GM19324 (cell line): Measurements from ENCODE around the gene EXOC3L2.
"Not testable (repeated sequence)": the region's sequence is repeated elsewhere in the genome, so short reads cannot be mapped to it uniquely, and the experiment has no call there.

Source experiments
- ATAC-seq: cut with Tn5 transposase; IDR thresholded peaks from one replicate; pipeline ENCODE4 v1.9.1; 2021; ENCODE audit warnings: mild to moderate bottlenecking, moderate library complexity; ENCODE audit not compliant: unreplicated experiment, low FRiP score

The EXOC3L2 gene

DNA sequence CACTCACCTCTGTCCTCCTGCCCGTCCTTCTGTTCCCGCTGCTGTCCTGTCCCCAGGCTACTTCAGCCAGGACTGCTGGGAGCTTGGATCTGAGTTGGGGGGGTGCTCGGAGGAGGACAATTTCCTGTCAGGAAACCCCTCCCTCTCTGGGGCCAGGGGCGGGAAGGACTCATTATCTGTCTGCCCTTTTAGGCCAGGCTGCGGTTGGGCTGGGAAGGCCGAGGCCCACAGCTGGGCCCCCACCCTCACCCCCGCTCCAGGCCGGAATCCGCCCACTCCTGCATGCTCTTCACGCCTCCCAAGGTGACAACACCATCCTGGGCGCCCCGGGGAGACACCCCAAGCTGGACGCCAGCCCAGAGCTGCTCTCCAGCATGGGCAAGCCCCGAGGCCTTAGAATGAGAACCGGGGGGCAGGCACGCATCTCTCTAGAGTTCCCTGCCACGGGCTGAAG, at the start of gene EXOC3L2:
Gene EXOC3L2, minus strand, starts transcription at position 74 of the 454 bp plus-strand sequence. CDS start 6,362 bp downstream, outside the sequence.
- no peak for ATAC-seq

DNA sequence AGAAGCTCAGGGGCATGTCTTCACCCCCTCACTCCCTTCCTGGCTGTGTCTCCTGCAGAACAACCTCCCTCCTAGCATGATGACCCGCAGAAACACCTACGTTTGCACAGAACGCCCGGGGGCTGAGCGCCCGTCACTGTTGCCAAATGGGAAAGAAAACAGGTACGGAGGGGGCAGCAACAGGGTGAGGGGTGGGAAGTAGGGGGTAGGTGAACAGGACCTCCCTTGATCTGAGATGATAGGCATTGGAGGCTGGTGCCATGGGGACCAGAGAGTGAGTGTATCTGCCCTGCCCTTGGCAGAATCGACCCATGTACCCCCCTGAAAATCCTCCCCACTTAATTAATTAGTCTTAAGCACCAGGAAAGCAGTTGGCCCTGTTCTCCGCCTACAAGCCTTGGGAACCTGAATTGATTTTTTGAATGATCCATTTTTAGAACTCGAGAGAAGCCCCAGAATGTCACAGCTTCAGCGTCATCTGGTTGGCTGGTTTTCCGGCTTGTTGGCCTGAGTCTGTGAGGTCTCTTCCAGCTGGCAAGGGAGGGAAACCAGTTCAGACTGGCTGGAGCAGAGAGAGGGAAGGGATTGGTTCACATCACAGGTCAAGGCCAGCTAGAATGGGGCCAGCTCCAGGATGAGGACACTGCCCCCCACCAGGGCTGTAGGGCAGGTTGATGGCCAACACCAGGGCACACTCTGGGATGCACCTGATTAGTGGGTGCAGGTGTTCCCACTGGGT, 49.3 kb upstream of the EXOC3L2 start:
- ATAC-seq, result no peak

DNA sequence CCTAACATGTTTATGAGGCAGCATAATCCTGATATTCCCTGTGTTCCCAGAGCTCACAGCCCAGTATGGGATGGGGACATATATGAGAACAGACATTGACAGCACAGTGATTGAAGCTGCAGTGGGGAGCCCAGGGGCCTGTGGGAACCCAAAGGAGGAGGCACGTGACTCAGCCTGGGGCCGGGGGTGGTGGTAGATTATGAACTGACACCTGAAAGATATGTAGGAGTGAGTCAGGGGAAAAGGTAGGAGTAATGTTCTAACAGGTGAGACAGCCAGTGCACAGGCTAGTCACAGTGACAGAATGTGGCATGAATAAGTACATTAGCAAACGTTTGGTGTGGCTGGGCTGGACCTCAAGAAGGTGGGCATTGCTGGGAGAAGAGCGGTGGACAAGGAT, 48.5 kb upstream of the EXOC3L2 start:
- ATAC-seq, result no peak

DNA sequence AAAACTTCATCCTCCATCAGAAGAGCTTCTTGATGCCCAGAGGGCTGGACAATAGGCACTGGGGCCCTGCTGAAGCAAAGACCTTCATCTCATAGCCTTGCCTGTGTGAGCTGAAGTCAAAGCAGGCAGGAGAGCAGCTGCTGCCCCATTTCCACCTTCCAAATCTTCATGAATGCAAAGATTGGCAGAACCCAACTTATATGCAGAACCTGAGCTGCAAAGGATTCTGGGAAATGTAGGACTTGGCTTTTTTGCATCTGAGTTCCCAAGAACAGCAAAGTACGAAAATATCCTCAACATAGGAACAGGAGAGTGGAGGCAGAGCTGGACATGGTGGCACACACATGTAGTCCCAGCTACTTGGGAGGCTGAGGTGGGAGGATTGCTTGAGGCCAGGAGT, 46.6 kb upstream of the EXOC3L2 start:
- no peak for ATAC-seq

DNA sequence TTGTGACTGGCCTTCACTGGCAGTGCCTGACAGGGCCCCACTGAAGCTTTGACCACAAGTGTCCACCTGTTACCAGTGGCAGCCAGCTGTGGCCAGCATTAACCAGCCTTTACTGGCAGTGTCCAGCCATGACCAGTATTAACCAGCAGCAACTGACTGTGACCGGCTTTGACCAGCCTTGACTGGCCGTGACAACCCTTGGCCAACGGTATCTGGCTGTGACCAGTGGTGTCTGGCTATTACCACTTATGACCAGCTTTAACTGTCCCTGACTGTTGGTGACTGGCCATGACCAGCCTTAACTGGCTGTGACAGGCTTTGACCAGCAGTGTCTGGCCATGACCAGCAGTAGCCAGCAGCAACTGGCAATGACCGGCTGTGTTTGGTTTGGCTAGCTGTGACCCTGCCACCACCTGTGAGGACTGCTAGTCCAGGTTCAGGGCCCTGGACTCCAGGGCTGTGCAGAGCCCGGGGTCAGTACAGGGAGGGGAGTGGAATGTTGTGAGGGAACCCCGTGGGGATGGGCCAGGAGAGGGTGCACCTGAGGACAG, 45.2 kb upstream of the EXOC3L2 start:
- no peak for ATAC-seq

DNA sequence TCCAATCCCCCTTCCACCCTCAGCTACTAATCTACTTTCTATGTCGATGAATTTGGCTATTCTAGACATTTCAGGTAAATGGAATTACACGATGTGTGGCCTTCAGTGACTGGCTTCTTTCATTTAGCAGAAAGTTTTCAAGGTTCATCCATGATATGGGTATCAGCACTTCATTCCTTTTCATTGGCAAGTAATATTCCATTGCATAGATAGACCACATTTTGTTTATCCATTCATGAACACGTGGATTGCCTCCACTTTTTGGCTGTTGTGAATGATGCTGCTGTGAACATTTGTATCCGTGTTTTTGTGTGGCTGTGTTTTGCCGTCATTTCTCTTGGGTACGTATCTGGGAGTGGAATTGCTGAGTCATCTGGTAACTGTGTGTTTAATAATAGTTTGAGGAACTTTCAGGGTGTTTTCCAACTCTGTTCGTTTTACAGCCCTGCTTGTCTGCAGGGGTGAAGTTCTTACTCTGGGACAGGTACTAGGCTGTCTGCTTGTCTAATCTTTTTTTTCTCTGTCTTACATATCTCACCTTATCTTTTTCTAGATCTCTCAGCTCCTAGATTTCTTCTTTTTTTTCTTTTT, 38.3 kb upstream of the EXOC3L2 start:
- ATAC-seq, result no peak

DNA sequence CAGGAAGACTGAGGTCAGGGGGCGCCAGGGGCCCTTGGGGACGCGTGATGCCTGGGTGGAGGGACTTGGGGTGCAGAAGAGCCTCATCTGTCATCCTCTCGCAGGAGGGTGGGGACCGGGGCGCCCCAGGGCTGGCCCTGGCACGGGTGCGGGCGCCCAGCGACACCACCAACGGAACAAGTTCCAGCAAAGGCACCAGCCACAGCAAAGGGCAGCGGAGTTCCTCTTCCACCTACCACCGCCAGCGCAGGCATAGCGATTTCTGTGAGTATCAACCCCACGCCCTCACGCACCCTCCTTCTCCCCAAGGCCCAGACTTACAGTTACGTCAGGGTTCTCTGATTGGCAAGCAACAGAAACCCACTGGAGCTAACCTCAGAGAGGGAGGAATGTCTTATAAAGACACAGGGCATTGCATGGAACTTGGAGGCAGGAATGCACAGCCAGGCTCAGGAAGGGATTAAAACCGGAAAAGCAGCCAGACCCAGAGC, 35.3 kb upstream of the EXOC3L2 start:
- ATAC-seq, result no peak

DNA sequence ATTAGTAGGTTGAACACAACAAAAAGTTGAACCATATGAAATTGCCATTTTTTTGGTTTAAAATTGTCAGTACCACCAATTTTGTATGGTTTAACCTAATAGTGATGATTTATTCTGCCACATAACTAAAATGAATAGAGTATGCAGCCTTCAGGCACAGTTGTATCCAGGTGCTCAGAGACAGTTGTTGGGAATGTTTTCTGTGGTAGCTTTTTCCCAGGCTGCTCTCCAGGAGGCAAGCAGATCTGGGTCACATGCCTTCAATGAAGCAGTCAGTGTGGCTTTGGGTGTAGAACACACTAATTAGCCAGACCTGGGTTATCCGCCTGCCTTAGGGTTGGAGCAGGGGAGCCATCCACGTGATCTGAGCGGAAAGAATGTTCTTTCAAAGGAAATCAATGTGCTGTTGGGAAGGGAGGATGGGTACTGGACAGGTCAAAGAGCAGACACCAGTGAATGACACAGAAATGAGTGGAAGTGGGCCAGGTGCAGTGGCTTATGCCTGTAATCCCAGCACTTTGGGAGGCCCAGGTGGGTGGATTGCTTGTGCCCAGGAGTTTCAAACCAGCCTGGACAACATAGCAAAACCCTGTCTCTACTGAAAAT, 34.5 kb upstream of the EXOC3L2 start:
- ATAC-seq, result no peak

DNA sequence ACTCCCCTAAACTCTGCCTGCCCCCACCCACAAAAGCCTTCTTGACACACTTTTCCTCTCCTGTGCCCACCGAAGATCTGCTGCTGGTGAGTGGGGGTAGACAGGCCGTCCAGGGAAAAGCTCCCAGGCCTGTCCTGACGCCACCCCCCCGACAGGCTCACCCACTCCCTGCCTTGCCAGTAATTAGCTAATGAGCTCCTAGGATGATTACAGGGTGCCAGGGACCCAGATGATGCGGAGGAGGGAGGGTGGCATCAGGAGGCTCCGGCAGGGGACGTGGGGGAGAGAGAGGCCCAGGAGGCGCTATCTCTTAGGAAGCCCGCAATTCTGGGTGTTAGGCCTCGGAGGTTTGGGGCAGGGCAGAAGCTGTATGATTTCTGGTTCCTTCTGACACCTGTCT, 32.9 kb upstream of the EXOC3L2 start:
- no peak for ATAC-seq

DNA sequence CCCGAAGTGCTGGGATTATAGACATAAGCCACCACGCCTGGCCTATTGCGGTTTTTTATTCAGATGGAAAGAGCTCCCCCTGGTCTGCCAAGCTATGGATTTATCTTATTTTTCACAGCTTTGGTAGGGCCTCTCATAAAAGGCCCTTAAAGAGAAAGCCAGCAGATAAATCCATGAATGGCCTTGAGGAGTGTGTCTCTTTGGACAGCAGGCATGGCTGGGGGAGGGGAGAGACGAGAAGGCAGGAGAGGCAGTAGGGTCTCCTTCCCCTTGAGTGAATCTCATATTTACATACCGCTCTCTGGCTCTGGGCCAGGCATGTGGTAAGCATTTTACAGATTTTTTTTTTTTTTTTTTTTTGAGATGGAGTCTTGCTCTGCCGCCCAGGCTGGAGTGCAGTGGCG, 31.1 kb upstream of the EXOC3L2 start:
- ATAC-seq, result no peak

DNA sequence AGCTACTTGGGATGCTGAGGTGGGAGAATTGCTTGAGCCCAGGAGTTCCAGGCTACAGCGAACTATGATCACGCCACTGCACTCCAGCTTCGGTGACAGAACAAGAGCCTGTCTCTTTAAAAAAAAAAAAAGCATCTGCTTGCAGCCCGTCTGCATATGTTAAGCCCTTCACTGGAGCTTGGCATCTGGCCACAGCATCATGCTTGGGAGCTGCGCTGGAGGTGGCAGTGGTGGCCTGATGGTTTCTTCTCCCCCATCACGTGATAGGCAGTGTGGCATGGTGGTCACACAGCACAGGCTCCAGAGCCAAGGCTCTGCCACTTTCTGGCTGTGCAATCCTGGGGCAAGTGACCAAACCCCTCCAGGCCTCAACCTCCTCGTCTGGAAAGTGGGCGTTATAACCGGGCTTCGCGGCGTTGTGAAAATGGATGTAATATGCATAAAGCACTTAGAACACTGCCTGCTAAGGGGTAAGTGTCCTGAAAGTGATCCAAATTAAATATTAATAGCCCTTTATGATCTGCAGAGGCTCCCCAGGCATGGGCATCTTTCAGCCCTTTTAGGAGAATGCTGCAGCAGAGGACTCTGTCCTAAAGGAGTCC, 30.3 kb upstream of the EXOC3L2 start:
- no peak for ATAC-seq

DNA sequence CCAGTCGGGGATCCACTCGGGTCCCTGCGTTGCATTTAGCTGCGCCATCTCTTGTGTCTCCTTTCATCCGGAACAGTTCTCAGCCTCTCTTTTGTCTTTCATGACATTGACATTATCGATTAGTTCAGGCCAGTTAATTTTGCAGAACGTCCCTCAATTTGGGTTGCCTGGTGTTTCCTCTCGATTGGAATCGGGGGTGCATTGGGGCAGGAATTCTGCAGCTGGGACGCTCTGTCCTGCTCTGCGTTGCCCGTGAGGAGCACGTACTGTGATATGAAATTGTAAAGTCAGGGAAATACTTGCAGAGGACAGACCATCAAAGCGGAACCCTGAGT, 28.3 kb upstream of the EXOC3L2 start:
- no peak for ATAC-seq

DNA sequence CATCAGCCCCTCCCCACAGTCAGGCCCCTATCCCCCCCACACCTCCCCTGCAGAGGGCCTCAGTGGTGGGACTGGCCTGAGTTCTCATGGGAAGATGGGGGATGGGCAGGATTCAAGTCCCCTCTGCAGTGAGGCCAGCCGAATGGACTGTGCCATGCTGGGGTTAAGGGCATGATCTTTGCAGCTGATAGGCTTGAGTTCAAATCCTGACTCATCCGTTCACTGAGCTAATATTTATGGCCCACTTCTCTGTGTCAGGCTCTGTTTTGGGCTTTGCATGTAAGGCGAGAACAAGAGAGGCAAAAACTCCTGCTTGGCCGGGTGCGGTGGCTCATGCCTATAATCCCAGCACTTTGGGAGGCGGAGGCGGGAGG, 26.5 kb upstream of the EXOC3L2 start:
- no peak for ATAC-seq

DNA sequence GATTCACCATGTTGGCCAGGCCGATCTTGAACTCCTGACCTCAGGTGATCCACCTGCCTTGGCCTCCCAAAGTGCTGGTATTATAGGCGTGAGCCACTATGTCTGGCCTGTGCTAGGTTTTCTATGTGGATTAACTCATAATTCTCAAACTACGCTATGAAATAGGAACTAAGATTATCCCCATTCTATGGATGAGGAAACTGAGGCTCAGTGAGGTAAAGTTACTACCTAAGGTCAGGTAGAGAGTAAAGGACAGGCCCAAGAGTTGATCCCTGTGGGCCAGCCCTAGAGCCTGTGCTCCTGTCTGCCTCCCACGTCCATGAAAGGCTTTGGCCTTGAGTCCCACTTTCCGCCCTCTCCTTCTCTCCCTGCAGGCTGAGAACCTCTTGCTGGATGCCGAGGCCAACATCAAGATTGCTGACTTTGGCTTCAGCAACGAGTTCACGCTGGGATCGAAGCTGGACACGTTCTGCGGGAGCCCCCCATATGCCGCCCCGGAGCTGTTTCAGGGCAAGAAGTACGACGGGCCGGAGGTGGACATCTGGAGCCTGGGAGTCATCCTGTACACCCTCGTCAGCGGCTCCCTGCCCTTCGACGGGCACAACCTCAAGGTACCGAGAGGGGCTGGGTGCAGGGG, 26.0 kb upstream of the EXOC3L2 start:
- ATAC-seq, result no peak

DNA sequence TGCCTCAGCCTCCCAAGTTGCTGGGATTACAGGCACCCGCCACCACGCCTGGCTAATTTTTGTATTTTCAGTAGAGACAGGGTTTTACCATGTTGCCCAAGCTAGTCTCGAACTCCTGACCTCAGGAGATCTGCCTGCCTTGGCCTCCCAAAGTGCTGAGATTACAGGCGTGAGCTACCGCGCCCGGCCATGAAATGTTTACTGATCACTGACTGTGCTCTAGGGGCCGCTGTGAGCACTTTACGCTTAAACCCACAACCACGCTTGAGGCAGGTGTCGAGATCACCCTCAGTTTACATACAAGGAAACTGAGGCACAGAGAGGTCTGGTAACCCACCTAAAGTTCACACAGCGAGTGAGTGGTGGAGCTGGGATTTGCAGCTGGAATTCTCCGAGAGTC, 24.7 kb upstream of the EXOC3L2 start:
- not testable (repeated sequence) for ATAC-seq

DNA sequence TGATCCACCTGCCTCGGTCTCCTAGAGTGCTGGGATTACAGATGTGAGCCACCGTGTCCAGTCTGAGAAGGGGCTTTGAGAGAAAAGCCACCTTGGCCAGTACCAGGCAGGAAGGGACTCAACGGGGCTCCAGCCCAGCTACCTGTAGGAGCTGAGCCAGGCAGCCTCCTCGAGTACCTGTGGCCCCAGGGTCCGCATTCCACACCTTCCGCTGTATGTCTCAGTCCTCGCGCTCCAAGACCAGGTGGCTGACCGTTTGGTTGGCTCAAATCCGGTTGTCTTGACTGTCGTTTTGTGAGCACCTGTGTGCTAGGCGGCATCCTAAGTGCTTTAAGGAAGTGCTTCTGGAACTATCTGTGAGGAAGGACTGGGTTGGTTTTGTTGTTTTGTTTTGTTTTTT, 22.1 kb upstream of the EXOC3L2 start:
- ATAC-seq, result no peak

DNA sequence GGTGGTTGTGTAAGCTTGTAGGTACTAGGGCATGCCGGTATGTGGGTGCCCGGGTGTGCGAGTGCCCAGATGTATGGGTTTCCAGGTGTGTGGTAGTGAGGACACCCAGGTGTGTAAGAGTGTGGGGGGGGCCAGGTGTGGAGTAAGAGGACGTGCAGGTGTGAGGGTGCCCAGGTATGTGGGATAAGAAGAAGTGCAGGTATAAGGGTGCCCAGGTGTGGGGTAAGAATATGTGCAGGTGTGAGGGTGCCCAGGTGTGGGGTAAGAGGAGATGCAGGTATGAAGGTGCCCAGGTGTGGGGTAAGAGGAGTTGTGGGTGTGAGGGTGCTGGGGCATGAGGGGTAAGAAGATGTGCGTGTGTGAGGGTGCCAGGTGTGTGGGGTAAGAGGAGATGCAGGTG, 20.2 kb upstream of the EXOC3L2 start:
- ATAC-seq, result no peak

DNA sequence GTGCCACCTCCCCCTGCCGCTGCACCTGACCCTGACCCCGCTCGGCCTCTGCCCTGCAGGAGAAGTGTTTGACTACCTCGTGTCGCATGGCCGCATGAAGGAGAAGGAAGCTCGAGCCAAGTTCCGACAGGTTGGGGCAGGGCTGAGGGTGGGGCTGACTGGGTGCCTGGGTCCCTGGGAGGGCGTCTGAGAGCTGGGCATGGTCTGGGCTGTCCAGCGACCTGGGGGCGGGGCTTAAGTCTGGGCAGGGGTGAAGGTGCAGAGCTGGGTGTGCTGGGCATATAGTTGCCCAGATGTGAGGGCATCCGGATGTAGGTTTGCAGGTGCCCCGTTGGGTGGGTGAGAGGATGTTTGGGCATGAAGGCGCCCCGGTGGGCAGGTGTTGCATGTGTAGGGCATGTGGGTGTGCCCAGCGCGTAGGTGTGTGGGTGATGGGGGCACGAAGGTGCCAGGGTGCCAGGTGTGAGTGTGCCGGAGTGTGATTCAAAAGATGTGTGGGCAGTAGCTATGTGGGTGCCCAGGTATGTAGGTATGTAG, 19.6 kb upstream of the EXOC3L2 start:
- no peak for ATAC-seq

DNA sequence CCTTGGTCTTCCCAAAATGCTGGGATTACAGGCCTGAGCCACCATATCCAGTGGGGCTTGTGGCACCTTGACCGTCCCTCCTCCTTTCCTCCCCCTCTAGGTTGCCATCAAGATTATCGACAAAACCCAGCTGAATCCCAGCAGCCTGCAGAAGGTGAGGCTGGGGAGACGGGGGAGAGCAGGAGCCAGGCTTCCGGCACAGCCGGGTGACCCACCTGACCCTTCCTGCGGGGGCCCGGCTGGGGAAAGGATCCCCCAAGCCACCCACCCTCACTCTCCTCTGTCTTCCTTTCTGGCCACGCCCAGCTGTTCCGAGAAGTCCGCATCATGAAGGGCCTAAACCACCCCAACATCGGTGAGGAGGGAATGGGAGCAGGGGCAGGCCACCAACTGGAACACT, 17.8 kb upstream of the EXOC3L2 start:
- ATAC-seq, result no peak

DNA sequence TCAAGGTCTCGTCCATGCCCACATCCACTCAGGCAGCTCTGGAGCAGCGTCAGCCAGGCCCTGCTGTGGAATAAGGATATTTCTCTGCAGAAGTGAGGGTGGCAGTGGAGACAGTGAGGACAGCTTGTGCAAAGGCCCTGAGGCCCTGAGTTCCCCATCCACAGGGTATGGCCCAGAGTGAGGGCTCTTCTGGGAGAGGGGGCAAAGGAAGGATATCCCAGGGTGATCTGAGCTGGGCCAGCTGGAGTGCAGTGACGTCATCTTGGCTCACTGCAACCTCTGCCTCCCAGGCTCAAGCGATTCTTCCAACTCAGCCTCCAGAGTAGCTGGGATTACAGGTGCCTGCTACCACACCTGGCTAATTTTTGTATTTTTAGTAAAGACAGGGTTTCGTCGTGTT, 17.4 kb upstream of the EXOC3L2 start:
- no peak for ATAC-seq

DNA sequence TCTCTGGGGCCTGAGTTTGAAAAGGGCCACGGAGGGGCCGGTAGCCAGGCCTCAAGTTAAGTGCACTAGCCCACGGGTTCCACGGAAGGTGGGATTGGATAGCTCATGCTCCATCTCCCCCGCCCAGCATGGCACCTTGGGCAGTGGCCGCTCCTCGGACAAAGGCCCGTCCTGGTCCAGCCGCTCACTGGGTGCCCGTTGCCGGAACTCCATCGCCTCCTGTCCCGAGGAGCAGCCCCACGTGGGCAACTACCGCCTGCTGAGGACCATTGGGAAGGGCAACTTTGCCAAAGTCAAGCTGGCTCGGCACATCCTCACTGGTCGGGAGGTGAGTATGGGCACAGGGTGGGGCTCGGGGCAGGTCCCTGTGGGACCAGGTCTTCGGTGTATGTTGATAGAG, 13.7 kb upstream of the EXOC3L2 start:
- no peak for ATAC-seq
